ENCODE data around the gene LEF1.

GRCh38 chr4:108008721-108009120 is 160.0 kb downstream of the LEF1 start:
- no peak for TF ChIP-seq CTCF (IDR thresholded peaks at IDR 0.05)
- TF ChIP-seq EZH2 (IDR thresholded peaks at IDR 0.05; ENCODE audit: borderline replicate concordance, insufficient read depth, low read depth, low read length, poor library complexity, severe bottlenecking): no peak

Data from B cell (primary cell).